ENCODE results near the gene NPHP4. TPM values are rescaled to one million over a fixed set of nuclear protein-coding genes. Genes with fewer than 3 reads are reported as not detected.
"Not testable (repeated sequence)": the region's sequence is repeated elsewhere in the genome, so short reads cannot be mapped to it uniquely, and the experiment has no call there.

Gene NPHP4
- total RNA-seq, 2 experiments from 2014 or later = 14.2 to 15.7 TPM

- POLR2A ChIA-PET, CTCF ChIA-PET: not testable (repeated sequence)
These were observed 69.4 kb downstream of the NPHP4 start for GRCh38 chr1:5922700-5923330.

GRCh38 chr1:5921671-5922070, 70.6 kb downstream of the NPHP4 start:
- CTCF ChIA-PET = no interaction called here
- POLR2A ChIA-PET = no interaction called here

- CTCF ChIA-PET = no interaction called here
These were observed 71.1 kb downstream of the NPHP4 start for GRCh38 chr1:5921129-5921528.

GRCh38 chr1:5920201-5920600, 72.0 kb downstream of the NPHP4 start:
- POLR2A ChIA-PET = no interaction called here
- CTCF ChIA-PET = no interaction called here

More at GRCh38 chr1:5921129-5921528, 71.1 kb downstream of the NPHP4 start:
- POLR2A ChIA-PET = no interaction called here

GRCh38 chr1:5918275-5918649, 74.0 kb downstream of the NPHP4 start:
- ChIA-PET CTCF (no interaction called here), POLR2A (interaction anchor here (0.5 kb wide), 1 partner anchor 309 kb away, joined by 3 read pairs; no protein-coding TSS in a partner anchor)

GRCh38 chr1:5917591-5918274, 74.5 kb downstream of the NPHP4 start:
- ChIA-PET POLR2A (interaction anchor here (0.5 kb wide), 1 partner anchor 310 kb away, joined by 3 read pairs; no protein-coding TSS in a partner anchor), CTCF (no interaction called here)

- ChIA-PET POLR2A (no interaction called here), CTCF (no interaction called here)
These were observed 75.0 kb downstream of the NPHP4 start for GRCh38 chr1:5917281-5917590.

GRCh38 chr1:5916572-5917280, 75.5 kb downstream of the NPHP4 start:
- CTCF ChIA-PET = interaction anchor here (1.2 kb wide), 1 partner anchor 8 kb away, joined by 3 read pairs; no protein-coding TSS in a partner anchor
- POLR2A ChIA-PET = no interaction called here

GRCh38 chr1:5915587-5916571, 76.3 kb downstream of the NPHP4 start:
- CTCF ChIA-PET = interaction anchor here (1.2 kb wide), 1 partner anchor 9 kb away, joined by 3 read pairs; no protein-coding TSS in a partner anchor
- POLR2A ChIA-PET = no interaction called here

GRCh38 chr1:5914676-5915365, 77.4 kb downstream of the NPHP4 start:
- ChIA-PET CTCF (no interaction called here), POLR2A (no interaction called here)

GRCh38 chr1:5913876-5914275, 78.3 kb downstream of the NPHP4 start:
- POLR2A ChIA-PET = no interaction called here
- CTCF ChIA-PET = no interaction called here

- CTCF ChIA-PET = no interaction called here
- POLR2A ChIA-PET = no interaction called here
These were observed 79.0 kb downstream of the NPHP4 start for GRCh38 chr1:5913078-5913845.

GRCh38 chr1:5911871-5912271, 80.4 kb downstream of the NPHP4 start:
- CTCF ChIA-PET = no interaction called here
- POLR2A ChIA-PET = no interaction called here

GRCh38 chr1:5911157-5911556, 81.1 kb downstream of the NPHP4 start:
- ChIA-PET CTCF (no interaction called here), POLR2A (no interaction called here)

- POLR2A ChIA-PET = no interaction called here
- CTCF ChIA-PET = no interaction called here
These were observed 81.6 kb downstream of the NPHP4 start for GRCh38 chr1:5910666-5911065.

GRCh38 chr1:5910276-5910620, 82.0 kb downstream of the NPHP4 start:
- ChIA-PET CTCF (no interaction called here), POLR2A (no interaction called here)

- CTCF ChIA-PET = no interaction called here
- POLR2A ChIA-PET = no interaction called here
These were observed 82.5 kb downstream of the NPHP4 start for GRCh38 chr1:5909576-5910275.
